HG03378 (cell line): ENCODE measurements around the gene TENM3.

Experiments used
- ATAC-seq: cut with Tn5 transposase; IDR thresholded peaks from one replicate; pipeline ENCODE4 v1.9.1; 2021; ENCODE audit warnings: mild to moderate bottlenecking, moderate library complexity; ENCODE audit not compliant: unreplicated experiment

TENM3 gene

DNA sequence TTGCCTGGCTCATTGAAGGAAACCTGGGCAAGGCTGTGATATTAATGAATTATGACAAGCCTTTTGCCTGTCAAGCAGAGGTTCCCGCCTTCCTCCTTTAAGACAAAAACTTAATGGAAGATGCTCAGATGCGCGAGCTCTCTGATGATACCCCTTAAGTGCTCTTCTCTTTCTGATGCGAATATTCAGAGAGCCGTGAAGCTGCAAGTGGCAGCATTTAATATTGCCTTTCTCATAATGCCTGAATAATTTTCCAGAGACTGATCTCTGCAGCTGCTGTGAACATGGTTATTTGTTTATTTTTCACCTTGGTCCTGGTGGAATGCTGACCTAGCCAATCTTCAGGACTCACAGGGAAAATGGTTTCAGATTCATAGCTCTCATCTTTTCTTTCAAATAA lies 251.8 kb downstream of the TENM3 start:
- no peak for ATAC-seq

DNA sequence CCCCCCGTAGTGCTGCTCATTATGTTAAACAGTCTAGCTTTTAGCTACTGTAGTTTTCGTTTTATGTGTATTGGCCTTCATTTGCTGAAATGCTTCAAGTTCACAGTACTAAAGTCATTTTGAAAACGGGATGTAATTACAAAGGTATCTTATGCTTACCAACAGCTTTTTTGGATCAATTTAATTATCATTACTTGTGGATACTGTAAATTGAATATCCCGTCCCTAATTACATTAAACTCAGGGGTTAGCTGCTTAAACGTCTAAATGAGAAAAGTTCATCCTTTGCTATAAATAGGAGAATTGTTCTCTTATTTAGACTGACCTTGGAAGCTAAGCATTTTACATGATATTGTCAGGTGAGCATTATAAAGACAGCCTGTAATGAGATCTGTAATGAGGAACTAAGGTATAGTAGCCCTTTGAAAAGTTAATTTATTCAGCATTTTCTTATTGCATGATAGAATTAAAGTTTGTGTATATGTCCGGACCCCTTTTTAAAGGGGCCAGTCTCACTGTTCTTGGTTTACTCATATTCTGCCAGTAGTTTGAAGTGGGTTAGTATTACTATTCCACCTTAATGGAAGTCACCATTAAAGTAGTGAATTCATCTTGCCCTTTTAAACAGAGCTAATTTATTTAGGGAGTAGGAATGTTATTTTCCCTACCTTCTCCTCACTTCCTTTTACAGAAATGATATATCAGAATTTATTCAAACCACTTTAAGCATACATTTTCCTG lies 252.6 kb downstream of the TENM3 start:
- no peak for ATAC-seq

DNA sequence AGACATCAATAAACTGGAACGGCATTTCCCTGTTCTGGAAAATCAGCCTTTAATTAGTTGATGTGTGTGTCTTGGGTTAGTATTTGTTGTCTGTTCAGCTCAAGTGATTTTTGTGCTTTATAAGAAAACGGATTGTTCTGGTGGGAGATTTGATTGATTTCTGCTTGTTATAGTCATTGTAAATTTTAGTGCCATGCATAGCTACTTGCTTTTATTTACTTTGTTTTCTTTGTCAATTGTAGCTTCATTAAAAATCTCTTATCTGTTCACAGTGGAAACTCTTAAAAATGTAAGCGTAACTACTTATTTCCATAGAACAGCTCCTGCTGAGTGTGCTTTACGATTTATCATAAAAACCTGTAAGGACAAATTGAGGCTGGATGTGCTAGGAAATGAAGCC lies 253.2 kb downstream of the TENM3 start:
- ATAC-seq = no peak

GRCh38 chr4:182502064-182502463 lies 258.9 kb downstream of the TENM3 start:
- ATAC-seq = no peak

DNA sequence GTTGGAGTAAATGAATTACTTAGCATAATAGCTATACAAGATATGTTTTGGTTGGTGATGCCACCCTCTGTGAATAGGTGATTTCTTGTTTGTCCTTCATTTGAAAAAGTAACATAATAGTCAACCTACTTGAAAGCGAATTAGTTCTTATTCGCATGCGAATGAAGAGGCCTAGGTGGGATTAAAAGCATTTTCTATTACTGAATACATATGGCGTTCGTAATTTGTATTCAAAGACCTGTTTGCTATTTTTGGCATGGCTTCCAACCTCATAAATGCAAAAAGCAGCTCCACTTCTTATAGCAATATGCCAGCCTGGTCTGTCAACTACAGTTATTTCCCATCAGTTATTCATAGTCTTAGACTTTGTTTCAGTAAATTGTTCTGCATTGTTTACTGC lies 261.3 kb downstream of the TENM3 start:
- ATAC-seq = no peak

DNA sequence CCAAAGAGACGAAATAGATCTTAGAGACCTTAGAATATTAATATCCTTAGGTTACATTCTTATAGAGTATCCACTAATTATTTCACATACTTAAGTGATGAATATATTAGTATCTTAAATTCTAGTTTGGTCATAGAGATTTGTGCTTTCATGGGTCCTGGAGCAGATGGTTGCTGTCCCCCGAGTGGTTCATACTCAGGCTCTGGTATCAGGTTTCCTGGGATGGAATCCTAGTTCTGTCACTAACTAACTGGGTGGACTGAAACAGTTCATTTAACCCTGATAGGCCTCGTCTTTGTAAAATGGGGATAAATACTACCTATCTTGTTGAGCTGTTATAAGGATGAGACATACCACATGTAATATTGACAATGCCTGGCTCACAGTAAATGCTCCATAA lies 264.6 kb downstream of the TENM3 start:
- no peak for ATAC-seq

DNA sequence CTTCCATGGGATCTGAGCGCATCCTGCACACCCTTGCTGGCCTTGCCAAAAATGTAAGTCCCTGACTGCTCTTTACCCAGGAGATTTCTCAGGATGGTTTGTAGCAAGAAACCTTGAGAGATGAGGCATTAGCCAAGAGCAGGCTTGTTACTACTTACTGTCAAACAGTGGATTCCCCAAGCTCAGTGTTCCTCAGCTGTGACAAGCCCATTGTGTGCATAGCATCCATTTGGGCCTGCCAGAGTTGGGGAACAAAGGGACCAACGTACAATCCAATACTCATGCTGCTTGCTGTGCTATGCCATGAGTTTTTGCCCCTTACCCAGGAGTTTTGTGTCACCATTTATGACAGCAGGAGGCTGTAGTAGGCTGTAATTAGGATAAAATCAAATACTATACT lies 267.6 kb downstream of the TENM3 start:
- no peak for ATAC-seq

DNA sequence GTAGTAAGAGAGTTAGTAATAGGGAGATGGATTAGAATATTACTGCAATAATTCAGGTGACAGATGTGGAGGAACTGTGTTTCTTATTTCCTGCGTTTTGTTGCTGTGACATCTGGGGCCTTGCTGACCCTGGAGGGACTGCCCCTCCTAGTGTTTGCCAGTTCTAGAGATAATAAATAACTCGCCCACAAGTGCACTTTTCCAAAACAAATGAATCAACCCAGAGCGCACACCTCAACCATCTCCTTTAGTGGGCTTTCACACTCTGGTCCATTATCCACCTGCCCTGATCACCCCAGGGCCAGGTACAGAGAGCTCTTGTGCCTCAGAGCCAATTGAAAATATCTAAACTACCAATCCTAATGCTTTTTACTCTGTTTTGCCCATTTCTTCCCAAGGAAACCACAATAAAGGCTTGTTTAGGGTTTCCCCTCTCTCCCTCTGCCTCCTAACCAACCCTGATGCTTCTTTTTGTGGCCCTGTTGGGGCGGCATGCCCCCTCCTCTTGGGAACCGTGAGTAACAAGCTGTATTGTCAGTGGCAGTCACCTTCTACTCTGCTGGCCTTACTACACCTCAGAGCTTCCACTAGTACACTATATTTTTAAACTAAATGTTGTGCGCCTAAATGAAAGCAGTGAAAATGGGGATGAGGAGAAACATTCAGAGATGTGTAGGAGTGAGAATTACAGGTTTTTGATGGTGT lies 270.5 kb downstream of the TENM3 start:
- peak; percentile 83 for ATAC-seq

DNA sequence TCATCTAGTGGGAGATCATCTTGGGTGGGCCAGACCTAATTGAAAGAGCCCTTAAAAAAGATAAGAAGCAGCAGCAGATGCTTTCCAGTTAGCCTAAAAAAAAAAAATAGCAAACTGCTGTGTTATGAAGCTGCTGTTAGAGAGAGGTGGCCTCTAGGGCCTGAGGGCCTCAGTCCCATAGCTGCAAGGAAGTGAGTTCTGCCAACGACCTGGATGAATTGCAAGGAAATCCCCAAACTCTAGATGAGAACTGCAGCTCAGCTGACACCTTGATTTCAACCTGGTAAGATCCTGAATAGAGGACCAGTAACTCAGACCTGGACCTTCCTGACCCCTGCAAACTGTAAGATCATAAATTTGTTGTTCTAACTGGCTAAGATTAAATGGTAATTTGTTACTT lies 275.2 kb downstream of the TENM3 start:
- no peak for ATAC-seq

GRCh38 chr4:182519528-182519927 lies 276.3 kb downstream of the TENM3 start:
- no peak for ATAC-seq

DNA sequence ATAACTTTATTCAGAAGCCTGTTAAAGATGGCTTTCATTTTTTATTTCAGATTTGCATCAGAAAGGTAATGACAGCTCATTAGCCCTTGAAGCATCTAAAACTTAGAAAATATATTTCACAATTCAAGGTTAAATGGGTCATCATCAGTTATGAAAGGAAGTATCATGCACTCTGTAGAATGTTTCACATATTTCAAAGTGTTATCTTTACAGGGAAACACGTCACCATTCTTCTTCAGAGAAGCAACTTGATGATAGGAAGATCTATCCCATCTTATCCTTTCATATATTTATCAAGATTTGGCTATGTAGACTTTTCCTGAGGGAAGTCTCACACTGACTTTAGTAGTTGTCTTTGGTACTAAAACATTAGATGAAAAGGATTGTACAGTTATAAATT lies 277.8 kb downstream of the TENM3 start:
- no peak for ATAC-seq

DNA sequence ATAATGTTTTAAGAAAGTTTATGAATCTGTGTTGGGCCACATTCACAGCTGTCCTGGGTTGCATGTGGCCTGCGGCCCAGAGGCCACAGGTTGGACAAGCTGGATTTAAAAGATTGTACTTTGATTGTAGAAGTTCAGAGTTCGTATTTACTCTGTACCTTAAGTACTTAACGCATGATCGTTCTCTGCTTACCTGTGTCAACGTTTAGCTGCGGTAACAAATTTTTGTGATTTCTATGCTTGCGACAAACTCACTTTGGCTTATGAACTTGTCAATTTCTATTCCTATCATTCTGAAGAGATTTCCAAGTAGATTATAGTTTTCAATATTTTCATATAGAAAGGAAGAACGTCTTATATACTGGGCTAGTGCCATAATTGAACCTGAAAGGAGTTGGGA lies 285.6 kb downstream of the TENM3 start:
- ATAC-seq = no peak

DNA sequence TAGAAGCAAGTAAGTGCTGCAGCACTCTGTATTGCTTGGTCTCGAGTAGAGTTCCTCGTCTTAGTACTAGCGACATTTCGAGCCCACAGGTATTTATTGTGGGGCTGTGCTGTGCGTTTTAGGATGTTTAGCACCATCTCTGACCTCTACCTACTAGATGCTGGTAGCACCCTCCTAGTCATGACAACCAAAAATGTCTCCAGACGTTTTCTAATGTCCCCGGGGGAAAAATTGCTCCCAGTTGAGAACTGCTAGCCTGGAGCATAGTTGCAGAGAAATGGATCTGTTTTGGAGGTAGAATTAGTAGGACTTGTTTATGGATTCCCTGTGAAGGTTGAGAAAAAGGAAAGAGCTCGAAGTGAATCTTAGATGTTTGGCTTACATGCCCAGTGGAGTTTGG lies 287.2 kb downstream of the TENM3 start:
- no peak for ATAC-seq

- no peak for ATAC-seq
Observed at GRCh38 chr4:182531555-182532162, 288.5 kb downstream of the TENM3 start.

GRCh38 chr4:182532441-182532840 lies 289.2 kb downstream of the TENM3 start:
- ATAC-seq = no peak

GRCh38 chr4:182533964-182534363 lies 290.8 kb downstream of the TENM3 start:
- ATAC-seq = no peak

GRCh38 chr4:182536221-182536811 lies 293.1 kb downstream of the TENM3 start:
- no peak for ATAC-seq

- no peak for ATAC-seq
Observed at GRCh38 chr4:182537031-182537795, 294.0 kb downstream of the TENM3 start.

GRCh38 chr4:182538031-182538430 lies 294.8 kb downstream of the TENM3 start:
- no peak for ATAC-seq

DNA sequence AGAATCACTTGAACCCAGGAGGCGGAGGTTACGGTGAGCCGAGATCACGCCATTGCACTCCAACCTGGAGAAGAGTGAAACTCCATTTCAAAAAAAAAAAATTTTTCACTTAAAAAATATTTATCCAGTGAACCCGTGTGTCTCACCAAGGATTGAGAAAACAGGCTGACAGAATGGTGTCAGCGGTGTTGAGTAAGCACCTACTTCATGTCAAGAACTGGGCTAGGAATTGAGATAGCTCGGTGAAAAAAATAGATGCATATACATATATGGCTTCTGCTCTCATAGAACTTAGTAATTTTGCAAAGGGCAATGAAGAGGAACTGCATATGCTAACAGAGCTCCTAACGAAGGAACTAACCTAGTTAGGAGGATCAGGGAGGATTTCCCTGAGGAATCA lies 297.3 kb downstream of the TENM3 start:
- no peak for ATAC-seq

- peak; percentile 99 for ATAC-seq
Observed at GRCh38 chr4:182547435-182547834, 304.2 kb downstream of the TENM3 start.
